ENCODE measurements around the gene MAL. TPM values are rescaled to one million over a fixed set of nuclear protein-coding genes. Genes with fewer than 3 reads are reported as not detected.

Gene MAL
- total RNA-seq, 1 experiment from 2014 or later, result not detected

DNA sequence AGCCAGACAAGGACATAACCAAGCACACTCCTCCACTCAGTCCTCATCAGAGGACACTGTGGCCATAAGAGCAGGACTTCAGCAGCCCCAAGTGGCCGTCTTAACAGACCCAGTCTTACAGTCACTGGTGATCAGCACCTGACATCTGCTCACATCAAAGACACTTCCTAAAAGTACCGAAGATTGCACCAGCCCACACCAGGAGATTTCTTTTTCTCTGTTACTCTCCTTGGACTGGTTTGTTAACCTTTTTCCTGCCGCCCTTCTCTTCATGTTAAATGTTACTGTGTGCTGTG lies 52.0 kb downstream of the MAL start:
- TF ChIP-seq, protein P1, sequence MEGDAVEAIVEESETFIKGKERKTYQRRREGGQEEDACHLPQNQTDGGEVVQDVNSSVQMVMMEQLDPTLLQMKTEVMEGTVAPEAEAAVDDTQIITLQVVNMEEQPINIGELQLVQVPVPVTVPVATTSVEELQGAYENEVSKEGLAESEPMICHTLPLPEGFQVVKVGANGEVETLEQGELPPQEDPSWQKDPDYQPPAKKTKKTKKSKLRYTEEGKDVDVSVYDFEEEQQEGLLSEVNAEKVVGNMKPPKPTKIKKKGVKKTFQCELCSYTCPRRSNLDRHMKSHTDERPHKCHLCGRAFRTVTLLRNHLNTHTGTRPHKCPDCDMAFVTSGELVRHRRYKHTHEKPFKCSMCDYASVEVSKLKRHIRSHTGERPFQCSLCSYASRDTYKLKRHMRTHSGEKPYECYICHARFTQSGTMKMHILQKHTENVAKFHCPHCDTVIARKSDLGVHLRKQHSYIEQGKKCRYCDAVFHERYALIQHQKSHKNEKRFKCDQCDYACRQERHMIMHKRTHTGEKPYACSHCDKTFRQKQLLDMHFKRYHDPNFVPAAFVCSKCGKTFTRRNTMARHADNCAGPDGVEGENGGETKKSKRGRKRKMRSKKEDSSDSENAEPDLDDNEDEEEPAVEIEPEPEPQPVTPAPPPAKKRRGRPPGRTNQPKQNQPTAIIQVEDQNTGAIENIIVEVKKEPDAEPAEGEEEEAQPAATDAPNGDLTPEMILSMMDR (IDR thresholded peaks at IDR 0.05; ENCODE audit: unreplicated experiment), result no peak
- Mint-ChIP-seq H3K9me3 (ENCODE audit: unreplicated experiment) (no peaks in the 10 kb centered on the region), H3K4me1 (ENCODE audit: insufficient read depth, unreplicated experiment) (no peaks in the 10 kb centered on the region), H3K4me3 (ENCODE audit: unreplicated experiment) (peak overlapping the region; percentile 53), H3K27ac (ENCODE audit: low read depth, unreplicated experiment) (no peak overlapping the region), H3K27me3 (ENCODE audit: insufficient read depth, unreplicated experiment) (peaks cover 17% of the 10 kb centered on the region), H3K36me3 (ENCODE audit: insufficient read depth, unreplicated experiment) (peaks cover 4% of the 10 kb centered on the region)
- POLR2A ChIA-PET, result no interaction called here
- intact Hi-C loops (cut with micrococcal nuclease), result loop anchor here (2.0 kb wide), 1 partner anchor 129 kb away; the partner anchor contains the start of gene ZNF892
- DNase-seq (ENCODE audit: unreplicated experiment), result no peak
- BruUV-seq (replicated peaks), result no TSS peak
- CTCF ChIA-PET, result interaction anchor here (0.7 to 5.0 kb wide), 20 partner anchors 8 to 121 kb away, joined by 3 to 86 read pairs (median 4); no protein-coding TSS in a partner anchor

DNA sequence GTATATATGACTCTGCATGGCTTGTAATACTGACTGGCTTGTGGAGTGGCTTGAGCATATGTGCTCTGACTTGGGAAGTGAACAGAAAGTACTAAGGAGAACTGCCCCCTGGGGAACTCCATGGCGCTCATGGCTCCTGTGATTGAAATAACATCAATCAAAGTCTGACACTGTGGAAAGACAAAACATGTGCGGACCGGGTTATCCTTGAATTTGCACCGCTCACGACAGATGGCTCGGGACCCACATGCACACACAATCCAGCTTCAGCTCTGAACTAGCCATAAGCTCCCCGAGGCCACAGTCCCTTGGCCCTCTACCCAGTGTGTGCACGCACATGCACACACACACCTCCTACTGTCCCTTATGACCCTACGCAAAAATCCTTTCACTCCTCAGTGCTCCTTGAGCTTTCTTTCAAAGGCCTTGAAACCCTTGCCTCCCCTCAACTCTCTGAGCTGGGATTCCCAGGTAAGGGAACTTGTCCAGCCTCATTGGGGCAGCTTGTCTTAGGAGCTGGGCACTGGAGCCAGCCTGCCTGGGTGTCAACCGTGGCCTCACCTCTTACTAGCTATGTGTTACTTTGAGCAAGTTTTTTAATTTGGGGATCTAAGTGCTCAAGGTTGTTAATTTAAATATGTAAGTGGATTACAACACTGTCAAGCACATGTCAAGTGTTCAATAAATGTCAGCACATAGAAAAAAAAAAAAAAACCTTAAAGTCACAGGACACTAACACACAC lies 52.5 kb downstream of the MAL start:
- DNase-seq (ENCODE audit: unreplicated experiment), result no peak
- CTCF ChIA-PET, result interaction anchor here (0.6 to 5.0 kb wide), 31 partner anchors 9 to 301 kb away, joined by 3 to 86 read pairs (median 4); partner anchors contain the start of gene MRPS5

DNA sequence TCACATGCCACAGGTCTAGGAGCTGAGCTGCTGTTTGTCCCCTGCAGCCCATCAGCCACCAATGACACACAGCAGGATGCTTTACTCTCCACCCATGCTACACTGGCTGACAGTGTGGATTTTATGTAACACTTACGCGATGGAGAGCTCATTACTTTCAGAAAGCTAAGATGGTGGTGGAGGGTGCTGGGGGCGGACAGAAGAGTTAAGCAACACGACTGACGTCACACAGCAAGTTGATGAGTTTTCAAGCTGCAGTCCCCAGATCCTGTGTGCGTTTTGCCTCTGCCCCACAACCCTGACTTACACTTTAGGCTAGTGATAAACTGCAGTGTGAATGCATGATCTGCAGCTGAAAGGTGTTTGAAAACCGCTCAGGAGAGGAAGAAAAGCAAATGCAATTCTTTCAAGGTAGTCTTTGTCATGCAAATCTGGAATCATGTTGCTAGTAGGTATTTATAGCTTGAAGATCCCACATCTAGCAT lies 53.7 kb downstream of the MAL start:
- Mint-ChIP-seq H3K27me3 (ENCODE audit: insufficient read depth, unreplicated experiment) (peaks cover 7% of the 10 kb centered on the region), H3K27ac (ENCODE audit: low read depth, unreplicated experiment) (no peak overlapping the region), H3K36me3 (ENCODE audit: insufficient read depth, unreplicated experiment) (no peaks in the 10 kb centered on the region), H3K4me3 (ENCODE audit: unreplicated experiment) (no peak overlapping the region), H3K9me3 (ENCODE audit: unreplicated experiment) (peaks cover 5% of the 10 kb centered on the region), H3K4me1 (ENCODE audit: insufficient read depth, unreplicated experiment) (no peaks in the 10 kb centered on the region)
- intact Hi-C loops (cut with micrococcal nuclease), result no loop called here
- no peak for DNase-seq (ENCODE audit: unreplicated experiment)
- TF ChIP-seq, protein P1 (IDR thresholded peaks at IDR 0.05; ENCODE audit: unreplicated experiment), result no peak
- ChIA-PET CTCF (interaction anchor here (0.6 to 5.0 kb wide), 30 partner anchors 8 to 195 kb away, joined by 3 to 86 read pairs (median 6); partner anchors contain the start of genes MRPS5 and PROM2), POLR2A (interaction anchor here (1.0 to 1.3 kb wide), 2 partner anchors 10 to 36 kb away, joined by 5 to 6 read pairs; no protein-coding TSS in a partner anchor)
- no TSS peak for BruUV-seq (replicated peaks)

More for the DNA sequence above, 52.5 kb downstream of the MAL start:
- Mint-ChIP-seq H3K27me3 (ENCODE audit: insufficient read depth, unreplicated experiment) (peaks cover 12% of the 10 kb centered on the region), H3K9me3 (ENCODE audit: unreplicated experiment) (no peaks in the 10 kb centered on the region), H3K4me3 (ENCODE audit: unreplicated experiment) (no peak overlapping the region), H3K4me1 (ENCODE audit: insufficient read depth, unreplicated experiment) (no peaks in the 10 kb centered on the region), H3K36me3 (ENCODE audit: insufficient read depth, unreplicated experiment) (peaks cover 2% of the 10 kb centered on the region), H3K27ac (ENCODE audit: low read depth, unreplicated experiment) (no peak overlapping the region)
- no TSS peak for BruUV-seq (replicated peaks)
- TF ChIP-seq, protein P1 (IDR thresholded peaks at IDR 0.05; ENCODE audit: unreplicated experiment), result no peak
- POLR2A ChIA-PET, result no interaction called here
- intact Hi-C loops (cut with micrococcal nuclease), result loop anchor here (2.0 kb wide), 1 partner anchor 129 kb away; the partner anchor contains the start of gene ZNF892

DNA sequence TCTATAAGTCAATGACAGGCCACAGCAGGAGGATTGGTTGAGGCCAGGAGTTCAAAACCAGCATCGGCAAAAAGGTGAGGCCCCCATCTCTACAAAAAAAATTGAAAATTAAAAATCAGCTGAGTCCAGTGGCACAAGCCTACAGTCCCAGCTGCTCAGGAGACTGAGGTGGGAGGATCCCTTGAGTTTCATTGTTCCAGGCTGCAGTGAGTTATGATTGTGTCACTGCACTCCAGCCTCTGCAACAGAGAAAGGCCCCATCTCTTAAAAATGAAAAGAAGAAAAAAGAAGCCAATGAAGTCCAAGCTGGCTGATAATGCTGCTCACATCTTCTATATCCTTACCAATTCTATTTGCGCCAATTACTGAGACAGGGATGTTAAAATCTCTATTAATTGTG lies 57.0 kb downstream of the MAL start:
- peaks cover 6% of the 10 kb centered on the region for H3K9me3 Mint-ChIP-seq (ENCODE audit: unreplicated experiment)

More for the DNA sequence above, 57.0 kb downstream of the MAL start:
- intact Hi-C loops (cut with micrococcal nuclease), result no loop called here
- BruUV-seq (replicated peaks), result no TSS peak
- Mint-ChIP-seq H3K36me3 (ENCODE audit: insufficient read depth, unreplicated experiment) (peaks cover 25% of the 10 kb centered on the region), H3K27ac (ENCODE audit: low read depth, unreplicated experiment) (no peak overlapping the region), H3K4me3 (ENCODE audit: unreplicated experiment) (no peak overlapping the region), H3K27me3 (ENCODE audit: insufficient read depth, unreplicated experiment) (peaks cover 7% of the 10 kb centered on the region), H3K4me1 (ENCODE audit: insufficient read depth, unreplicated experiment) (no peaks in the 10 kb centered on the region)
- TF ChIP-seq, protein P1 (IDR thresholded peaks at IDR 0.05; ENCODE audit: unreplicated experiment), result no peak
- ChIA-PET POLR2A (no interaction called here), CTCF (interaction anchor here (0.9 to 4.9 kb wide), 4 partner anchors 9 to 96 kb away, joined by 4 to 86 read pairs (median 5); no protein-coding TSS in a partner anchor)
- DNase-seq (ENCODE audit: unreplicated experiment), result no peak

All from MCF 10A (cell line).